Suprapubic skin (tissue), 4 donors: ENCODE data around the gene CFAP77. TPM values are rescaled to one million over a fixed set of nuclear protein-coding genes. Genes with fewer than 3 reads are reported as not detected.

ENCODE experiments used
- DNase-seq, 2 donors: peaks; one replicate each; pipeline ENCODE4 v3.0.0-alpha.2; 2019; ENCODE audit warnings: low spot score in 2 of 2
- H3K27ac ChIP-seq: fragments of 200-600 bp; sonication (generic); one replicate; pipeline ENCODE4 v1.5.1; 2019
- H3K27me3 ChIP-seq: fragments of 200-600 bp; sonication (generic); one replicate; pipeline ENCODE4 v1.5.1; 2019
- H3K36me3 ChIP-seq: fragments of 200-600 bp; sonication (generic); one replicate; pipeline ENCODE4 v1.5.1; 2019
- H3K4me1 ChIP-seq: fragments of 200-600 bp; sonication (generic); one replicate; pipeline ENCODE4 v1.5.1; 2019
- H3K4me3 ChIP-seq: fragments of 200-600 bp; sonication (generic); one replicate; pipeline ENCODE4 v1.5.1; 2019; ENCODE audit warnings: mild to moderate bottlenecking
- H3K9me3 ChIP-seq: fragments of 200-600 bp; sonication (generic); one replicate; pipeline ENCODE4 v1.5.1; 2019
- EP300 ChIP-seq: sonication (generic); formaldehyde crosslinking; IDR thresholded peaks from one replicate; pipeline ENCODE4 v1.6.1; 2017; ENCODE audit warnings: antibody characterized with exemption
- POLR2A ChIP-seq, 2 donors: fragments of 450-650 bp; IDR thresholded peaks; one replicate each; pipeline ENCODE4 v1.6.1; 2017; ENCODE audit warnings: antibody characterized with exemption in 2 of 2, mild to moderate bottlenecking in 2 of 2, moderate library complexity in 2 of 2
- POLR2AphosphoS5 ChIP-seq, 3 donors: sonication (generic); formaldehyde crosslinking; IDR thresholded peaks; one replicate each; pipeline ENCODE4 v1.6.1; 2017; ENCODE audit warnings: antibody characterized with exemption in 3 of 3
- WGBS: methylation state at CpG from one replicate; pipeline ENCODE4 v1.1.5; 2018; 5-methylcytosine and 5-hydroxymethylcytosine counted together
- total RNA-seq, 4 donors: library from RNA; depleted of rRNA; stranded (reverse); fragments of >200 nt; gene quantifications; one replicate each; pipeline ENCODE4 v1.1.0, GENCODE V29; 2016
- TF ChIP-seq, protein P1 (sequence below), 2 donors: fragments of 200-600 bp in 1 of 2; fragments of 450-650 bp in 1 of 2; sonication (generic) in 1 of 2; IDR thresholded peaks; one replicate each; pipeline ENCODE4 v1.5.1; 2016 to 2019; ENCODE audit warnings: antibody characterized with exemption in 2 of 2, mild to moderate bottlenecking in 1 of 2, moderate library complexity in 1 of 2

CFAP77 gene
- total RNA-seq, 4 donors from 2014 or later, result 1.0 TPM; not detected in 3

DNA sequence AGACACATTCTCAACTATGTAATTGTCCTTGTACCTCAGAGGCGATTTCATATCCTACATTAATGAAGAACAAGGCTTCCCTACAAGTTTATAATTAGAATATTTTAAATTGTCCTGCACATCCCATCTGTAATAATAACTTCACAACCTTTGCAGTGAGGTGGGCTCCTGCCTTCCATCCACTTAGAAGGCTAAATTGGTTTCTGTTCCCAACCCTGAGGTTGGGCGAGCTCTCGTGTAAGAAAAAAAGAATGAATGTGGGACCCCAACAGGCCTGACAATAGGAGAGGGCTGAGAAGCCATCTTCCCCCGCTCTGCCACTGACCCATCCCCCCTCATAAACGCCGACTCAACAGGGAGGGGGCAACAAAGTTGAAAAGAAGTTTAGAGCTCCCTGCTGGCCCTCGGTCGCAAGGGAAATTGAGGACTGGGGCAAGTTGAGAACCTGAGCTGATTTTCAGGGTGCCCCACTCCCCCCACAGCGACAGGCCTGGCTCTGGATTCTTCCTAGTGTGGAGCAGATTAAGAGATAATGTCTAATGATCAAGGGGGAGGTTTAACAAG, 181.8 kb downstream of the CFAP77 start:
- DNase-seq, result no peak
- 53% methylated on average over 9 of the region's 9 CpGs for WGBS
- H3K27ac ChIP-seq, result no peak overlapping the region
- H3K4me3 ChIP-seq, result no peak overlapping the region
- peaks cover 28% of the 10 kb centered on the region for H3K36me3 ChIP-seq
- peaks cover 22% of the 10 kb centered on the region for H3K4me1 ChIP-seq
- no peaks in the 10 kb centered on the region for H3K9me3 ChIP-seq
- TF ChIP-seq POLR2AphosphoS5 (IDR thresholded peaks at IDR 0.05), result no peak
- no peak for TF ChIP-seq POLR2A (IDR thresholded peaks at IDR 0.05)
- TF ChIP-seq, protein P1, sequence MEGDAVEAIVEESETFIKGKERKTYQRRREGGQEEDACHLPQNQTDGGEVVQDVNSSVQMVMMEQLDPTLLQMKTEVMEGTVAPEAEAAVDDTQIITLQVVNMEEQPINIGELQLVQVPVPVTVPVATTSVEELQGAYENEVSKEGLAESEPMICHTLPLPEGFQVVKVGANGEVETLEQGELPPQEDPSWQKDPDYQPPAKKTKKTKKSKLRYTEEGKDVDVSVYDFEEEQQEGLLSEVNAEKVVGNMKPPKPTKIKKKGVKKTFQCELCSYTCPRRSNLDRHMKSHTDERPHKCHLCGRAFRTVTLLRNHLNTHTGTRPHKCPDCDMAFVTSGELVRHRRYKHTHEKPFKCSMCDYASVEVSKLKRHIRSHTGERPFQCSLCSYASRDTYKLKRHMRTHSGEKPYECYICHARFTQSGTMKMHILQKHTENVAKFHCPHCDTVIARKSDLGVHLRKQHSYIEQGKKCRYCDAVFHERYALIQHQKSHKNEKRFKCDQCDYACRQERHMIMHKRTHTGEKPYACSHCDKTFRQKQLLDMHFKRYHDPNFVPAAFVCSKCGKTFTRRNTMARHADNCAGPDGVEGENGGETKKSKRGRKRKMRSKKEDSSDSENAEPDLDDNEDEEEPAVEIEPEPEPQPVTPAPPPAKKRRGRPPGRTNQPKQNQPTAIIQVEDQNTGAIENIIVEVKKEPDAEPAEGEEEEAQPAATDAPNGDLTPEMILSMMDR (IDR thresholded peaks at IDR 0.05), result no peak
- TF ChIP-seq EP300, result no peak
- H3K27me3 ChIP-seq, result peaks cover 56% of the 10 kb centered on the region

DNA sequence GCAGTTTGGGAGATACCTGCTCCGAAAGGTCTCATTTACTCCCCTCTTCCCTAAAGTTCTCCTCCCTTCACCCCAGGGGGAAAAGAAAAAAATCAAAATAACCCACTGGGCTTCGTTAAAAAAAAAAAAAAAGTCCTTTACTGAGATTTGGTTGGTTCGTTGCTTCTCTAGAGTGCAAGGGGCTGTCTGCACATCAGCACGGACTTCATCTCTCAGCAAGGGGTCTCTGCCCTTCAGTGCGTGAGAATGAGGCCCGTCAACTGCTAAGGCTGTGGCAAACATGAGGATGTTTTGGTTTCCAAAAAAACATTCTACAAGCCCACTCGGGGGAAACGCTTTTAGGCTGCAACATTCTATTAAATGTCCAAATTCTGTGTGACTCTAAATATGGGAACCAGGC, 182.4 kb downstream of the CFAP77 start:
- WGBS, result 80% methylated on average over 8 of the region's 8 CpGs
- Histone ChIP-seq H3K27me3 (peaks cover 50% of the 10 kb centered on the region), H3K9me3 (no peaks in the 10 kb centered on the region), H3K4me3 (no peak overlapping the region), H3K27ac (no peak overlapping the region), H3K4me1 (peaks cover 16% of the 10 kb centered on the region), H3K36me3 (peaks cover 32% of the 10 kb centered on the region)
- TF ChIP-seq POLR2AphosphoS5 (IDR thresholded peaks at IDR 0.05), result no peak
- no peak for TF ChIP-seq POLR2A (IDR thresholded peaks at IDR 0.05)
- TF ChIP-seq, protein P1 (IDR thresholded peaks at IDR 0.05), result no peak
- no peak for TF ChIP-seq EP300
- no peak for DNase-seq

DNA sequence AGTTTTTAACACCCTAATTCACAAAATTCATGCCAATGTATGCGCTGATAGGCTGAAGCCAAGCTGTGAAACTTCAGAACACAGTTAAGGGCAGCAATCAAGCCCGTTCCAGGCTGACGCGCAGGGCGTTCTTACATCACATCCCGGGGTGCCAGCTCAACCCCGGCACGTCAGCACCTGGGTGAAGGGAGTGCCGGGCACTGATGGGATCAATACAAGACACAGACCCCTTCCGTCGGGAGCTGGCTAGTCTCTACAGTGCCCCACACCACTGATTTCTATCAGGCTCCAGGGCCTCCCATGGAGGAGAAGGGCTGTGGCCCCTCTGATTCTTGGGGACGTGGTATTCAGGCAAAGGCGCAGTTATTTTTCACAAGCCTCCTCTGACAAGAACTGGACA, 184.4 kb downstream of the CFAP77 start:
- Histone ChIP-seq H3K27me3 (peaks cover 30% of the 10 kb centered on the region), H3K4me1 (peaks cover 15% of the 10 kb centered on the region), H3K4me3 (no peak overlapping the region), H3K27ac (no peak overlapping the region), H3K36me3 (peaks cover 40% of the 10 kb centered on the region), H3K9me3 (no peaks in the 10 kb centered on the region)
- no peak for DNase-seq
- WGBS, result 97% methylated on average over 11 of the region's 13 CpGs
- TF ChIP-seq POLR2A (IDR thresholded peaks at IDR 0.05), result no peak
- TF ChIP-seq EP300, result no peak
- TF ChIP-seq, protein P1 (IDR thresholded peaks at IDR 0.05), result no peak
- TF ChIP-seq POLR2AphosphoS5 (IDR thresholded peaks at IDR 0.05), result no peak

DNA sequence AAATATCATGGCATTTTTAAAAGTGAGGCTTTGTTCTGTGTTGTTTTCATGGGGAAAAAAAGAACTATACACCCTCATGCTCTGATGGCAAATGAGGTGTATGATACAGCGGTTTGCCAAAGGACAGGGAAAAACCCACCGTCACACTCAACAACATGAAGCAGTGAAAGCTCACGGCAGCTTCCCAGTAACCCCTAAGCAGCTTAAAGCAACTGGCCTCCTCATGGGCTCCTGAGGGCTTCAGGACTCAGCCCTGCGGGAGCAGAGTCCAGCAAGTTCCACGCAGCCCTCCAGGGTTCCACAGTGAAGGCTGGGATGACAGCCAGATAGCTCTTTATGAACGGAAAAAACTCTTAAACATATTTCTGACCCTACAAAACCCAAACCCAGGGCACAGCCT, 185.3 kb downstream of the CFAP77 start:
- Histone ChIP-seq H3K9me3 (no peaks in the 10 kb centered on the region), H3K36me3 (peaks cover 48% of the 10 kb centered on the region), H3K4me3 (no peak overlapping the region), H3K27ac (no peak overlapping the region), H3K27me3 (peaks cover 21% of the 10 kb centered on the region), H3K4me1 (peaks cover 6% of the 10 kb centered on the region)
- no peak for DNase-seq
- TF ChIP-seq, protein P1 (IDR thresholded peaks at IDR 0.05), result no peak
- TF ChIP-seq POLR2A (IDR thresholded peaks at IDR 0.05), result no peak
- TF ChIP-seq POLR2AphosphoS5 (IDR thresholded peaks at IDR 0.05), result no peak
- TF ChIP-seq EP300, result no peak
- 90% methylated on average over 6 of the region's 6 CpGs for WGBS

DNA sequence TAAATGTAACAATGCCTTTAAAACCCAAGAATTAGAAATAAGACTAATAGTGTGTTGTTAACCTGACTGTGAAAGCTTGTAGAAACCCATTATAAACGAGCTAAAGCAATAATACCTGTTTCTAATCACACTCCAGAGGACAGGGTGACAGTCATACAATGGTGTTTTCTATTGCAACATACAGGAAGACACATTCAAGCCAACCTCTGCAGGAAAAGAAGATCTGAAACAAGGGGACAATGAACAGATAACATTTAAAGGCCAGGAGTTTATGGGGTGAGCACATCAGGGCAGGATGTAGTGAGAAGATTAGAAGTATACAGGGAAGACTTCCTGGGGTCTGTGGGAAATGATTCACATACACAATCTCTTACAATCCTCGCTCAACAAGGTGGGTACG, 186.2 kb downstream of the CFAP77 start:
- 72% methylated on average over 3 of the region's 3 CpGs for WGBS
- Histone ChIP-seq H3K36me3 (peaks cover 57% of the 10 kb centered on the region), H3K27ac (no peak overlapping the region), H3K4me3 (no peak overlapping the region), H3K4me1 (no peaks in the 10 kb centered on the region), H3K9me3 (no peaks in the 10 kb centered on the region), H3K27me3 (peaks cover 12% of the 10 kb centered on the region)
- DNase-seq, result no peak
- no peak for TF ChIP-seq POLR2AphosphoS5 (IDR thresholded peaks at IDR 0.05)
